ENCODE data around the gene NRGN.

The NRGN gene

DNA sequence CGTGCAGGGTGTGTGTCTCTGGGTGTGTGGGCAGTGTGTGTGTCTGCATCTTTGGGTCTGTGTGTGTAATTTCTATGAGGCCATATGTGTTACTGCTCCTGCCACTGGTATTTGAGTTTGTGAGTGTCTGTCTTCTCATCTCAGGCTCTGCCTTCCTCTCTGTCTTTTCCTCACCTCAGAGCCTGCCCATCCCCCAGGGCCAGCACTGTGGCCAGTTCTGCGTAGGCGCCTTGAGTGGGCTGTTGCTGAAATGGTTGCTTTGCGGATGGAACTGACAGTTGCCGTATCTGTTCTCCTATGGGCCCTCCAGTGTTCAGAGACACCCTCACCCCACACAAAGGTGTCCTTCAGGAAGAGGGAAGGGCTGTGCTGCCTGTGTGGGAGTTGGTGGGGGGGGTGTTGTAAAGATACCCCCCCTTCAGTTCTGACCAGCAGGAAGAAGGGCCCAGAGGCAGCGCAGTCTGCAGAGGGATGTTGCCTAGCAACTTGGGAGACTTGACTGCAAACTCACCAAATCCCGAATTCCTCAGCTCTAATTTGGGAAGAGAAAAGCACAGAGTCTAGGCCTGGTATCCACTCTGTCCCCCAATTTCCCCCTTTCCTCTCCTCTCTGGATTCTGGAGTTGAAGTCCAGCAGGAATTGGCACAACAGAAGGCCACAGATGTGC, 2.0 kb upstream of the NRGN start:
- no peaks in the 10 kb centered on the region for H3K4me1 ChIP-seq
- H3K27me3 ChIP-seq (ENCODE audit: control insufficient read depth, insufficient read depth, low read length), result no peaks in the 10 kb centered on the region
- no peaks in the 10 kb centered on the region for H3K36me3 ChIP-seq (ENCODE audit: control insufficient read depth, insufficient read depth, low read length)
- H3K9me3 ChIP-seq (ENCODE audit: control insufficient read depth, low read length), result no peaks in the 10 kb centered on the region
- no peak overlapping the region for H3K27ac ChIP-seq
- H3K4me2 ChIP-seq (ENCODE audit: low read length), result no peak overlapping the region
- H3K9ac ChIP-seq, result no peak overlapping the region
- no peak overlapping the region for H2AFZ ChIP-seq
- TF ChIP-seq, protein P1, sequence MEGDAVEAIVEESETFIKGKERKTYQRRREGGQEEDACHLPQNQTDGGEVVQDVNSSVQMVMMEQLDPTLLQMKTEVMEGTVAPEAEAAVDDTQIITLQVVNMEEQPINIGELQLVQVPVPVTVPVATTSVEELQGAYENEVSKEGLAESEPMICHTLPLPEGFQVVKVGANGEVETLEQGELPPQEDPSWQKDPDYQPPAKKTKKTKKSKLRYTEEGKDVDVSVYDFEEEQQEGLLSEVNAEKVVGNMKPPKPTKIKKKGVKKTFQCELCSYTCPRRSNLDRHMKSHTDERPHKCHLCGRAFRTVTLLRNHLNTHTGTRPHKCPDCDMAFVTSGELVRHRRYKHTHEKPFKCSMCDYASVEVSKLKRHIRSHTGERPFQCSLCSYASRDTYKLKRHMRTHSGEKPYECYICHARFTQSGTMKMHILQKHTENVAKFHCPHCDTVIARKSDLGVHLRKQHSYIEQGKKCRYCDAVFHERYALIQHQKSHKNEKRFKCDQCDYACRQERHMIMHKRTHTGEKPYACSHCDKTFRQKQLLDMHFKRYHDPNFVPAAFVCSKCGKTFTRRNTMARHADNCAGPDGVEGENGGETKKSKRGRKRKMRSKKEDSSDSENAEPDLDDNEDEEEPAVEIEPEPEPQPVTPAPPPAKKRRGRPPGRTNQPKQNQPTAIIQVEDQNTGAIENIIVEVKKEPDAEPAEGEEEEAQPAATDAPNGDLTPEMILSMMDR (IDR thresholded peaks at IDR 0.05), result no peak
- no peaks in the 10 kb centered on the region for H3K79me2 ChIP-seq
- H3K4me3 ChIP-seq (ENCODE audit: low read depth, low read length), result no peak overlapping the region

DNA sequence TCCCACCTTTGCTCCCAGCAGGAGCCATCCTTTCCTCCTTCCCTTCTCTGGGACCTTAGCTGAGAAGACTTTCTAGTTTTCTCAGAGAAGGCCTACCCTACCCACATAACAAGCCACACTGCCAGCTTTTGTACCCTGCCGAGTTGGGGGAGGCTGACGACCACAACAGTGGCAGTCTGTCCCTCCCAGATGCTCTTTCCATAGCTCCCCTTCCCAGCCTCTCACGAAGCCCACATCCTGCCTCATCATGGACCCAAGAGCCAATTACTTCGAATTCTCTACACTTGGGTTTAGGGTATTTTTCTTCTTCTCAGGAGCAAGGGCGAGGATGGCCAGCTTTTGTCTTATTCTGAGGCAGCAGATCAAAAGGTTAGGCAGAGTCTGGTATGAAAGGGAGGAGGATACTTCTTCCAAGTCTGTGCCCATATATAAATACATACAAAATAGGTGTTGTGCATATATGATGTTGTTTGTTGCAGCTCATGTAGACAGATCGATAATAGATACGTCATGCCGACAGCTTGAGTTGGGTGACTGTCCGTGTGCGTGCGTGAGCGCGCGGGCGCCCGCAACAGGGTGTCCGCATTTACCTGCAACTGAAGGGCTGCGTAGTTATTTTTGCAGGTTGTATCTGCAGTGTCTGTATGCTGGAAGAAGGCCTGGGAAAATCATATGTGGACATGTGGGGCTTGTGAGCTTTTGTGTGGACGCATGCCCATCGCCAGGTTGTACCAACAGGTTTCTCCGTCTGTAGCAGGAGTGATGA, 846 bp upstream of the NRGN start:
- Histone ChIP-seq H3K36me3 (ENCODE audit: control insufficient read depth, insufficient read depth, low read length) (no peaks in the 10 kb centered on the region), H3K79me2 (no peaks in the 10 kb centered on the region), H3K27ac (no peak overlapping the region), H3K9ac (no peak overlapping the region), H3K4me2 (ENCODE audit: low read length) (no peak overlapping the region), H3K4me3 (ENCODE audit: low read depth, low read length) (no peak overlapping the region), H3K9me3 (ENCODE audit: control insufficient read depth, low read length) (no peaks in the 10 kb centered on the region), H3K4me1 (no peaks in the 10 kb centered on the region), H2AFZ (no peak overlapping the region), H3K27me3 (ENCODE audit: control insufficient read depth, insufficient read depth, low read length) (no peaks in the 10 kb centered on the region)
- TF ChIP-seq, protein P1 (IDR thresholded peaks at IDR 0.05), result no peak

DNA sequence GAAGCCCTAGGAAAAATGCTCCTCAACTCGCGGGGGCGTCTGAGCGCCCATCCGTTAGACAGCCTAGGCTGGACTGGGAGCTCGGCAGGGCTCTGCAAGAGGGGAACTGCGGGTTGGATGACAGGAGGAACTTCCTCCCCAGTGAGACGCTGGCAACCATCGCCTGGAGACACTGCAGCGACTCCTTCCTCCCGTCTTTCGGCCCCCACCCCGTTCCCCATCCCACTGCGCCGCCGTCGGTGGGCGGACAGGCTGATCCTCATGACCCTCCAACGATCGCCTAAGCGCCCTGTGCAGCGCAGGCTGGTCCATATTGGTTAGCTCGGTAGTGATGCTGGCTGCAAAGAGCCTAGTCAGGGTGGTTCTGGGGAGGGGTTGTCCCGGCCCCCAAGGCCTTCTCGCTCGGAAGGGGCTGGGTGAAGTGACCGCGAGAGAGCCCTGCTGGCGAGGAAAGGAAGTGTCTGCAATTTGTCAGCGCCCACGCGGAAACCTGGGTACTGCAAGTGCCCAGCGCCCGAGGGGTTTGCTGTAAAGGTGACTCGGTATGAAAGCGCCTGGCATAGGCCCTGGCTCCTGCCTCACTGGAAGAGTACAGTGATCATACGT, 638 bp downstream of the NRGN start:
- H3K27me3 ChIP-seq (ENCODE audit: control insufficient read depth, insufficient read depth, low read length), result no peaks in the 10 kb centered on the region
- H3K27ac ChIP-seq, result no peak overlapping the region
- no peaks in the 10 kb centered on the region for H3K9me3 ChIP-seq (ENCODE audit: control insufficient read depth, low read length)
- no peak overlapping the region for H3K9ac ChIP-seq
- H3K4me3 ChIP-seq (ENCODE audit: low read depth, low read length), result peak overlapping the region; percentile 42
- H3K79me2 ChIP-seq, result no peaks in the 10 kb centered on the region
- H3K36me3 ChIP-seq (ENCODE audit: control insufficient read depth, insufficient read depth, low read length), result no peaks in the 10 kb centered on the region
- peak overlapping the region; percentile 68 for H3K4me2 ChIP-seq (ENCODE audit: low read length)
- H2AFZ ChIP-seq, result peak overlapping the region; percentile 62
- H3K4me1 ChIP-seq, result no peaks in the 10 kb centered on the region
- TF ChIP-seq, protein P1 (IDR thresholded peaks at IDR 0.05), result no peak

DNA sequence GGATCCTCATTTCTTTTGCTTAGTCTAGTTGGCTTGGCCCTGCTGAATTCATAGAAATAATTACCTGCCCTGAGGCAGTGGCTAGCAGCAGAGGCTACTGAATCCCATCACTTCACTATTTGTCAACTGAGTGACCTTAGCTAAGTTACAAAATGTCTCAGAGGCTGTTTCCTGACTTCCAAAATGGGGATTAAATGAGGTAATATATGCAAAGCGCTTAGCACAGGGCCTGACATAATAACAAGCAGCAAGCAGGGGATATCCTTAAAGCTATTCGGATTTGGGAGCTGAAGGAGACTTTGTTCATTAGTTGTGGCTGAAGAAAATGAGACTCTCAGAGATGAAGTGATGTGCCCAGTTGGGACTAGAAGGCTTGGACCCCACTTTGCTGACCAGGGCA, 2.8 kb downstream of the NRGN start:
- no peaks in the 10 kb centered on the region for H3K79me2 ChIP-seq
- H3K4me3 ChIP-seq (ENCODE audit: low read depth, low read length), result no peak overlapping the region
- H3K4me1 ChIP-seq, result no peaks in the 10 kb centered on the region
- H3K27me3 ChIP-seq (ENCODE audit: control insufficient read depth, insufficient read depth, low read length), result no peaks in the 10 kb centered on the region
- H3K9ac ChIP-seq, result no peak overlapping the region
- no peaks in the 10 kb centered on the region for H3K9me3 ChIP-seq (ENCODE audit: control insufficient read depth, low read length)
- TF ChIP-seq, protein P1 (IDR thresholded peaks at IDR 0.05), result no peak
- no peak overlapping the region for H2AFZ ChIP-seq
- H3K36me3 ChIP-seq (ENCODE audit: control insufficient read depth, insufficient read depth, low read length), result no peaks in the 10 kb centered on the region
- H3K4me2 ChIP-seq (ENCODE audit: low read length), result no peak overlapping the region
- H3K27ac ChIP-seq, result no peak overlapping the region
